GM21786 (cell line): ENCODE measurements around the gene TMEM40.
"Not testable (repeated sequence)": the region's sequence is repeated elsewhere in the genome, so short reads cannot be mapped to it uniquely, and the experiment has no call there.

Experiments used
- ATAC-seq: cut with Tn5 transposase; IDR thresholded peaks from one replicate; pipeline ENCODE4 v1.9.1; 2021; ENCODE audit not compliant: unreplicated experiment

Gene TMEM40

GRCh38 chr3:12719984-12720898 is 38.8 kb downstream of the TMEM40 start:
- peak; percentile 86 for ATAC-seq

- no peak for ATAC-seq
Measured at GRCh38 chr3:12719541-12719940, 39.5 kb downstream of the TMEM40 start.

- no peak for ATAC-seq
Measured at GRCh38 chr3:12716605-12717151, 42.4 kb downstream of the TMEM40 start.

GRCh38 chr3:12714278-12714677 is 44.8 kb downstream of the TMEM40 start:
- no peak for ATAC-seq

- ATAC-seq, result no peak
Measured at GRCh38 chr3:12710062-12710461, 49.0 kb downstream of the TMEM40 start.

- ATAC-seq, result no peak
Measured at GRCh38 chr3:12709334-12709733, 49.7 kb downstream of the TMEM40 start.

- ATAC-seq, result no peak
Measured at GRCh38 chr3:12708584-12709192, 50.4 kb downstream of the TMEM40 start.

GRCh38 chr3:12707449-12707848 is 51.6 kb downstream of the TMEM40 start:
- no peak for ATAC-seq

- peak; percentile 98 for ATAC-seq
Measured at GRCh38 chr3:12706504-12707253, 52.4 kb downstream of the TMEM40 start.

- no peak for ATAC-seq
Measured at GRCh38 chr3:12705981-12706380, 53.1 kb downstream of the TMEM40 start.

- ATAC-seq, result no peak
Measured at GRCh38 chr3:12705374-12705926, 53.6 kb downstream of the TMEM40 start.

- no peak for ATAC-seq
Measured at GRCh38 chr3:12702501-12702900, 56.6 kb downstream of the TMEM40 start.

- ATAC-seq, result not testable (repeated sequence)
Measured at GRCh38 chr3:12701601-12702000, 57.5 kb downstream of the TMEM40 start.

- ATAC-seq, result no peak
Measured at GRCh38 chr3:12700800-12701199, 58.3 kb downstream of the TMEM40 start.

GRCh38 chr3:12695916-12696315 is 63.1 kb downstream of the TMEM40 start:
- ATAC-seq, result no peak

- ATAC-seq, result no peak
Measured at GRCh38 chr3:12695112-12695511, 63.9 kb downstream of the TMEM40 start.

- ATAC-seq, result no peak
Measured at GRCh38 chr3:12692444-12692843, 66.6 kb downstream of the TMEM40 start.

GRCh38 chr3:12689997-12690711 is 68.9 kb downstream of the TMEM40 start:
- no peak for ATAC-seq

- ATAC-seq, result no peak
Measured at GRCh38 chr3:12687948-12688347, 71.1 kb downstream of the TMEM40 start.

- no peak for ATAC-seq
Measured at GRCh38 chr3:12686096-12686495, 73.0 kb downstream of the TMEM40 start.
